Liver (tissue), 9 donors: ENCODE results near the gene ADGRL2. TPM values are rescaled to one million over a fixed set of nuclear protein-coding genes. Genes with fewer than 3 reads are reported as not detected.

Source experiments
- DNase-seq: peaks from one replicate; pipeline ENCODE4 v3.0.0-alpha.2; 2017; ENCODE audit warnings: low spot score
- H3K27ac ChIP-seq, 2 donors: one replicate each; pipeline ENCODE4 v1.7.0; 2013; ENCODE audit warnings: inconsistent platforms in 2 of 2, low read length in 2 of 2, control low read depth in 1 of 2, low read depth in 1 of 2, mild to moderate bottlenecking in 1 of 2
- H3K27me3 ChIP-seq, 4 donors: one replicate each; pipeline versions ENCODE4 v1.6.1 to v1.7.0; 2013; ENCODE audit warnings: low read length in 3 of 4, inconsistent platforms in 1 of 4, mild to moderate bottlenecking in 1 of 4, moderate library complexity in 1 of 4; ENCODE audit not compliant: control insufficient read depth in 4 of 4, insufficient read depth in 4 of 4
- H3K36me3 ChIP-seq, 4 donors: one replicate each; pipeline versions ENCODE4 v1.6.1 to v1.7.0; 2013; ENCODE audit warnings: low read length in 3 of 4, mild to moderate bottlenecking in 3 of 4, low read depth in 1 of 4, moderate library complexity in 1 of 4; ENCODE audit not compliant: control insufficient read depth in 4 of 4, insufficient read depth in 3 of 4
- H3K4me1 ChIP-seq, 4 donors: one replicate each; pipeline versions ENCODE4 v1.6.1 to v1.7.0; 2013; ENCODE audit warnings: low read length in 3 of 4, mild to moderate bottlenecking in 3 of 4, moderate library complexity in 1 of 4; ENCODE audit not compliant: control insufficient read depth in 4 of 4, insufficient read depth in 4 of 4
- H3K4me3 ChIP-seq, 3 donors: one replicate each; pipeline versions ENCODE4 v1.6.1 to v1.7.0; 2013; ENCODE audit warnings: low read length in 3 of 3, control low read depth in 1 of 3, low read depth in 1 of 3, mild to moderate bottlenecking in 1 of 3
- H3K9ac ChIP-seq, 2 donors: one replicate each; pipeline ENCODE4 v1.7.0; 2013; ENCODE audit warnings: low read length in 2 of 2, mild to moderate bottlenecking in 2 of 2, moderate library complexity in 2 of 2, control low read depth in 1 of 2, low read depth in 1 of 2
- H3K9me3 ChIP-seq, 4 donors: one replicate each; pipeline versions ENCODE4 v1.6.1 to v1.7.0; 2013; ENCODE audit warnings: low read length in 3 of 4; ENCODE audit not compliant: control insufficient read depth in 4 of 4
- FOXA1 ChIP-seq: IDR thresholded peaks from 2 replicates; pipeline ENCODE4 v1.6.1; 2016; ENCODE audit warnings: antibody characterized with exemption
- FOXA2 ChIP-seq: IDR thresholded peaks from 2 replicates; pipeline ENCODE4 v1.6.1; 2016; ENCODE audit warnings: antibody characterized with exemption
- GABPA ChIP-seq, 2 donors: IDR thresholded peaks in 1 of 2; conservative IDR thresholded peaks in 1 of 2; 2 replicates each; pipeline ENCODE4 v1.6.1; 2016; ENCODE audit warnings: antibody characterized with exemption in 2 of 2, mild to moderate bottlenecking in 1 of 2, moderate library complexity in 1 of 2
- HNF4A ChIP-seq, 2 donors: conservative IDR thresholded peaks; 2 replicates each; pipeline ENCODE4 v1.6.1; 2016; ENCODE audit warnings: antibody characterized with exemption in 2 of 2, mild to moderate bottlenecking in 2 of 2
- HNF4G ChIP-seq: IDR thresholded peaks from 2 replicates; pipeline ENCODE4 v1.6.1; 2016; ENCODE audit warnings: antibody characterized with exemption
- JUND ChIP-seq, 2 donors: IDR thresholded peaks; 2 replicates each; pipeline ENCODE4 v1.6.1; 2016; ENCODE audit warnings: antibody characterized with exemption in 2 of 2
- NR2F2 ChIP-seq: IDR thresholded peaks from 2 replicates; pipeline ENCODE4 v1.6.1; 2016; ENCODE audit warnings: antibody characterized with exemption
- RAD21 ChIP-seq, 2 donors: IDR thresholded peaks; 2 replicates each; pipeline ENCODE4 v1.6.1; 2016; ENCODE audit warnings: antibody characterized with exemption in 2 of 2, mild to moderate bottlenecking in 2 of 2
- RXRA ChIP-seq, 2 donors: IDR thresholded peaks; 2 replicates each; pipeline ENCODE4 v1.6.1; 2017 to 2018; ENCODE audit warnings: antibody characterized with exemption in 2 of 2, mild to moderate bottlenecking in 1 of 2
- SP1 ChIP-seq: IDR thresholded peaks from 2 replicates; pipeline ENCODE4 v1.6.1; 2018; ENCODE audit warnings: antibody characterized with exemption, mild to moderate bottlenecking
- TAF1 ChIP-seq: conservative IDR thresholded peaks from 2 replicates; pipeline ENCODE4 v1.6.1; 2016; ENCODE audit warnings: antibody characterized with exemption, mild to moderate bottlenecking
- YY1 ChIP-seq: IDR thresholded peaks from 2 replicates; pipeline ENCODE4 v1.6.1; 2016; ENCODE audit warnings: antibody characterized with exemption, mild to moderate bottlenecking
- WGBS: extraction: QIAGEN DNeasy Blood & Tissue Kit; methylation state at CpG from one replicate; pipeline ENCODE4 v1.1.7; 2013; 5-methylcytosine and 5-hydroxymethylcytosine counted together
- polyA plus RNA-seq, 2 donors: library from polyadenylated mRNA; stranded (reverse) in 1 of 2; unstranded in 1 of 2; fragments of 200-250 nt in 1 of 2; fragments of >200 nt in 1 of 2; fragmentation: Nextera tagmentation in 1 of 2; extraction: Ambion mirVana in 1 of 2; gene quantifications; one replicate each; pipeline versions ENCODE4 v1.2.1 to v1.2.3, GENCODE V29; 2013 to 2015
- total RNA-seq, 2 donors: library from RNA; depleted of rRNA; stranded (reverse); fragments of >200 nt; gene quantifications; one replicate each; pipeline ENCODE4 v1.2.3, GENCODE V29; 2014
- TF ChIP-seq, protein P1 (sequence below): IDR thresholded peaks from 2 replicates; pipeline ENCODE4 v1.6.1; 2016; ENCODE audit warnings: antibody characterized with exemption
- TF ChIP-seq, protein P2 (sequence below): IDR thresholded peaks from 2 replicates; pipeline ENCODE4 v1.6.1; 2016; ENCODE audit warnings: antibody characterized with exemption
- TF ChIP-seq, protein P3 (sequence below): fragments of 150-350 bp; IDR thresholded peaks from 2 replicates; pipeline ENCODE4 v1.5.1; 2017; ENCODE audit warnings: improper control_type of control experiment, low read depth, low read length; ENCODE audit not compliant: missing input control
- TF ChIP-seq, protein P4 (sequence below): IDR thresholded peaks from 2 replicates; pipeline ENCODE4 v1.6.1; 2016; ENCODE audit warnings: antibody characterized with exemption
- TF ChIP-seq, protein P5 (sequence below): IDR thresholded peaks from 2 replicates; pipeline ENCODE4 v1.6.1; 2016; ENCODE audit warnings: antibody characterized with exemption, mild to moderate bottlenecking
- donor health status: healthy.
- donor health status: healthy.
- donor health status: healthy.
- donor health status: healthy.
- donor health status: healthy.

Gene ADGRL2
- total and polyA plus RNA-seq, 4 donors = 21.1 to 82.0 (median 31.7) TPM

DNA sequence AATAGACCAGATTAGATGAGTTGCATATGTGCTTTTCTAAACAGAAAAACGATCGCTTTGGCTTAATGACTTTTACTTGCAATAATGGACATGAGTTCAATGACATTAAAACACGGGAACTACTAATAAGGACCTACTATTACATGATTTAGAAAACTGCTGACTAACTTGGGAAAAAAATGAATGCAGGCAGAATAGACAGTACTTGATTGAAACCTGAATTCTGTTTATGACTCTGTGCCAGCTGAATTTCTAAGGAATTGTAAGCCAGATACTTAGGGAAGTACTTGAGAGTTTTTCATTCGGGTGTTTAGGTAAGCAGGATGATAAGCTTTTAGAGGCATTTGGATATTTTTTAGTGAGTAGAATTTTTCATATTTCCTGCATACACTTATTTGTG, 12.0 kb downstream of the ADGRL2 start:
- H3K4me3 ChIP-seq = no peak overlapping the region
- TF ChIP-seq RXRA (IDR thresholded peaks at IDR 0.05) (peak; percentile 51 to 55), FOXA1 (no peak)
- 30% methylated on average over 4 of the region's 4 CpGs for WGBS
- no peak overlapping the region for H3K9ac ChIP-seq
- H3K4me1 ChIP-seq = peaks cover 0 to 34% (median 24%) of the 10 kb centered on the region in 4 donors
- H3K27me3 ChIP-seq = no peaks in the 10 kb centered on the region
- no peak for DNase-seq
- no peaks in the 10 kb centered on the region for H3K9me3 ChIP-seq
- H3K27ac ChIP-seq = peak overlapping the region in 1 of 2 donors; percentile 12
- H3K36me3 ChIP-seq = no peaks in the 10 kb centered on the region

DNA sequence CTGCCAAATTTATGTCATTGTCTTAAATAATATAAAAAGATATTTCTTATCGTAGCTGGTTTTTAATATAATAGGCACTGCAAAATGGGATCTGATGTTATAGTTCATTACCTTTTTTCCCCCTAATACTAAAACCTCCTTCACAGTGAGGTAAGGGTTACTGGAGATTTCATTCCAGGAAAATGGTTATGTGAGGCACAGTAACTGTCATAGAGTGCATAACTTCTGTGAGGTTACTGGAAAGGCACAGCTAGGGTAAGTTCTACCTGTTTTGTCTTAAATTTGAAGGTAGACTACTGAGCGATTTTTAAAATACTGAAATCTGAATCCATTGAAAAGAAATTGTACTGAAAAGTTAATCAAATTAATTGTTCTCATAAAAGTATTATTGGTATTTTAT, 13.0 kb downstream of the ADGRL2 start:
- Histone ChIP-seq H3K9me3 (no peaks in the 10 kb centered on the region), H3K9ac (no peak overlapping the region), H3K4me1 (peaks cover 0 to 36% (median 24%) of the 10 kb centered on the region in 4 donors), H3K4me3 (no peak overlapping the region), H3K27ac (no peak overlapping the region), H3K27me3 (no peaks in the 10 kb centered on the region), H3K36me3 (no peaks in the 10 kb centered on the region)
- TF ChIP-seq, protein P1, sequence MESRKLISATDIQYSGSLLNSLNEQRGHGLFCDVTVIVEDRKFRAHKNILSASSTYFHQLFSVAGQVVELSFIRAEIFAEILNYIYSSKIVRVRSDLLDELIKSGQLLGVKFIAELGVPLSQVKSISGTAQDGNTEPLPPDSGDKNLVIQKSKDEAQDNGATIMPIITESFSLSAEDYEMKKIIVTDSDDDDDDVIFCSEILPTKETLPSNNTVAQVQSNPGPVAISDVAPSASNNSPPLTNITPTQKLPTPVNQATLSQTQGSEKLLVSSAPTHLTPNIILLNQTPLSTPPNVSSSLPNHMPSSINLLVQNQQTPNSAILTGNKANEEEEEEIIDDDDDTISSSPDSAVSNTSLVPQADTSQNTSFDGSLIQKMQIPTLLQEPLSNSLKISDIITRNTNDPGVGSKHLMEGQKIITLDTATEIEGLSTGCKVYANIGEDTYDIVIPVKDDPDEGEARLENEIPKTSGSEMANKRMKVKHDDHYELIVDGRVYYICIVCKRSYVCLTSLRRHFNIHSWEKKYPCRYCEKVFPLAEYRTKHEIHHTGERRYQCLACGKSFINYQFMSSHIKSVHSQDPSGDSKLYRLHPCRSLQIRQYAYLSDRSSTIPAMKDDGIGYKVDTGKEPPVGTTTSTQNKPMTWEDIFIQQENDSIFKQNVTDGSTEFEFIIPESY = no peak
- TF ChIP-seq, protein P2, sequence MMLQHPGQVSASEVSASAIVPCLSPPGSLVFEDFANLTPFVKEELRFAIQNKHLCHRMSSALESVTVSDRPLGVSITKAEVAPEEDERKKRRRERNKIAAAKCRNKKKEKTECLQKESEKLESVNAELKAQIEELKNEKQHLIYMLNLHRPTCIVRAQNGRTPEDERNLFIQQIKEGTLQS = no peak
- TF ChIP-seq GABPA (IDR thresholded peaks at IDR 0.05 in 1 of 2, conservative IDR thresholded peaks at IDR 0.05 in 1 of 2) (no peak), FOXA1 (no peak), NR2F2 (no peak), FOXA2 (no peak), RXRA (IDR thresholded peaks at IDR 0.05) (no peak), TAF1 (no peak), HNF4G (no peak), SP1 (no peak), YY1 (no peak), JUND (IDR thresholded peaks at IDR 0.05) (no peak), HNF4A (conservative IDR thresholded peaks at IDR 0.05) (no peak), RAD21 (IDR thresholded peaks at IDR 0.05) (no peak)
- TF ChIP-seq, protein P3, sequence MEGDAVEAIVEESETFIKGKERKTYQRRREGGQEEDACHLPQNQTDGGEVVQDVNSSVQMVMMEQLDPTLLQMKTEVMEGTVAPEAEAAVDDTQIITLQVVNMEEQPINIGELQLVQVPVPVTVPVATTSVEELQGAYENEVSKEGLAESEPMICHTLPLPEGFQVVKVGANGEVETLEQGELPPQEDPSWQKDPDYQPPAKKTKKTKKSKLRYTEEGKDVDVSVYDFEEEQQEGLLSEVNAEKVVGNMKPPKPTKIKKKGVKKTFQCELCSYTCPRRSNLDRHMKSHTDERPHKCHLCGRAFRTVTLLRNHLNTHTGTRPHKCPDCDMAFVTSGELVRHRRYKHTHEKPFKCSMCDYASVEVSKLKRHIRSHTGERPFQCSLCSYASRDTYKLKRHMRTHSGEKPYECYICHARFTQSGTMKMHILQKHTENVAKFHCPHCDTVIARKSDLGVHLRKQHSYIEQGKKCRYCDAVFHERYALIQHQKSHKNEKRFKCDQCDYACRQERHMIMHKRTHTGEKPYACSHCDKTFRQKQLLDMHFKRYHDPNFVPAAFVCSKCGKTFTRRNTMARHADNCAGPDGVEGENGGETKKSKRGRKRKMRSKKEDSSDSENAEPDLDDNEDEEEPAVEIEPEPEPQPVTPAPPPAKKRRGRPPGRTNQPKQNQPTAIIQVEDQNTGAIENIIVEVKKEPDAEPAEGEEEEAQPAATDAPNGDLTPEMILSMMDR = no peak
- TF ChIP-seq, protein P4, sequence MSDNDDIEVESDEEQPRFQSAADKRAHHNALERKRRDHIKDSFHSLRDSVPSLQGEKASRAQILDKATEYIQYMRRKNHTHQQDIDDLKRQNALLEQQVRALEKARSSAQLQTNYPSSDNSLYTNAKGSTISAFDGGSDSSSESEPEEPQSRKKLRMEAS = no peak
- 91% methylated on average over 2 of the region's 2 CpGs for WGBS
- DNase-seq = no peak

DNA sequence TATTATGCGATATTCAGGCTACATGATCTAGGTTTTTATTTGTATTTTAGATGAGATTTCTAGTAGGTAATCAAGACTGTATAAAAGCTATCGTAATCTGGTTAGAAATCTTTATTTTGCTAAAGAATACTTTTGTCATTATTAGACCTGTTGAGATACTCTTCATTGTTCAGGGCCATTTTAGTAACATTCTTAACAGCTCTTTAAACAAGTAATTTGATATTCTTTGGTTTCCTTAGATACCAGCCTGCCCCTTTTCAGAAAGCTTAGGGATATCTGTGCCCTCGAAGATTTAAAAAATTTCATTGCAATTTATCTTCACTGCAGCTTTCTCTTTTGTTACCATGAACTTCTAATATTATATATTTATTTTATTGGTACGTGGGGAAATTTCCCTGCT, 18.9 kb downstream of the ADGRL2 start:
- no peak for DNase-seq
- no peaks in the 10 kb centered on the region for H3K27me3 ChIP-seq
- H3K4me3 ChIP-seq = no peak overlapping the region
- no peak overlapping the region for H3K9ac ChIP-seq
- no peaks in the 10 kb centered on the region for H3K36me3 ChIP-seq
- H3K9me3 ChIP-seq = no peaks in the 10 kb centered on the region
- peaks cover 0 to 4% (median 2%) of the 10 kb centered on the region in 4 donors for H3K4me1 ChIP-seq
- WGBS = 91% methylated on average over 4 of the region's 4 CpGs
- no peak overlapping the region for H3K27ac ChIP-seq
- TF ChIP-seq, protein P1 = no peak
- no peak for TF ChIP-seq TAF1
- TF ChIP-seq, protein P5, sequence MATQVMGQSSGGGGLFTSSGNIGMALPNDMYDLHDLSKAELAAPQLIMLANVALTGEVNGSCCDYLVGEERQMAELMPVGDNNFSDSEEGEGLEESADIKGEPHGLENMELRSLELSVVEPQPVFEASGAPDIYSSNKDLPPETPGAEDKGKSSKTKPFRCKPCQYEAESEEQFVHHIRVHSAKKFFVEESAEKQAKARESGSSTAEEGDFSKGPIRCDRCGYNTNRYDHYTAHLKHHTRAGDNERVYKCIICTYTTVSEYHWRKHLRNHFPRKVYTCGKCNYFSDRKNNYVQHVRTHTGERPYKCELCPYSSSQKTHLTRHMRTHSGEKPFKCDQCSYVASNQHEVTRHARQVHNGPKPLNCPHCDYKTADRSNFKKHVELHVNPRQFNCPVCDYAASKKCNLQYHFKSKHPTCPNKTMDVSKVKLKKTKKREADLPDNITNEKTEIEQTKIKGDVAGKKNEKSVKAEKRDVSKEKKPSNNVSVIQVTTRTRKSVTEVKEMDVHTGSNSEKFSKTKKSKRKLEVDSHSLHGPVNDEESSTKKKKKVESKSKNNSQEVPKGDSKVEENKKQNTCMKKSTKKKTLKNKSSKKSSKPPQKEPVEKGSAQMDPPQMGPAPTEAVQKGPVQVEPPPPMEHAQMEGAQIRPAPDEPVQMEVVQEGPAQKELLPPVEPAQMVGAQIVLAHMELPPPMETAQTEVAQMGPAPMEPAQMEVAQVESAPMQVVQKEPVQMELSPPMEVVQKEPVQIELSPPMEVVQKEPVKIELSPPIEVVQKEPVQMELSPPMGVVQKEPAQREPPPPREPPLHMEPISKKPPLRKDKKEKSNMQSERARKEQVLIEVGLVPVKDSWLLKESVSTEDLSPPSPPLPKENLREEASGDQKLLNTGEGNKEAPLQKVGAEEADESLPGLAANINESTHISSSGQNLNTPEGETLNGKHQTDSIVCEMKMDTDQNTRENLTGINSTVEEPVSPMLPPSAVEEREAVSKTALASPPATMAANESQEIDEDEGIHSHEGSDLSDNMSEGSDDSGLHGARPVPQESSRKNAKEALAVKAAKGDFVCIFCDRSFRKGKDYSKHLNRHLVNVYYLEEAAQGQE = no peak
- TF ChIP-seq JUND (IDR thresholded peaks at IDR 0.05) = no peak
- TF ChIP-seq, protein P4 = no peak
- TF ChIP-seq YY1 = no peak
- no peak for TF ChIP-seq FOXA1
- no peak for TF ChIP-seq SP1
- no peak for TF ChIP-seq NR2F2
- TF ChIP-seq GABPA (IDR thresholded peaks at IDR 0.05 in 1 of 2, conservative IDR thresholded peaks at IDR 0.05 in 1 of 2) = no peak
- TF ChIP-seq, protein P2 = no peak
